Activated gamma-delta T cell treated with Interleukin-2 at 50 U/mL for 16 hours (primary cell): ENCODE results near the gene AMZ1.
"Not testable (repeated sequence)": the region's sequence is repeated elsewhere in the genome, so short reads cannot be mapped to it uniquely, and the experiment has no call there.

Experiments
- DNase-seq: peaks from one replicate; pipeline ENCODE4 v3.0.0-alpha.2; 2020

The AMZ1 gene

DNA sequence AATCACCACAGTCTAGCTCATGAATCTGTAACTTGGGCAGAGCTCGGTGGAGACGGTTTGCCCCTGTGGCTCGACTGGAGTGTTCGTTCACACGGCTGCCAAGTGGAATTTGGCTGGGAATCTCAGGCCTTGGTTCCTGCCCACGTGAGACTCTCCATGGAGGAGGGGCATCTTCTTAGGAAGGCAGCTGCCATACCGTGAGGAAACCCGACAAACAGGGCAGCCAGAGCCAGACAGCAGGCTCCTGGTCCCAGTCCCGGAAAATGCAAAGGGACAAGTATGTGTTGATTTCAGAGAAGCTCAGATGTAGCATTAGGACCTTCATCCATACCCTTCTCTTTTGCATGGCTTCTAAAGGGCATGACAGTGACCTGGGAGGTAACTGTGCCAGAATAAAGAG is 26.6 kb downstream of the AMZ1 start:
- no peak for DNase-seq

DNA sequence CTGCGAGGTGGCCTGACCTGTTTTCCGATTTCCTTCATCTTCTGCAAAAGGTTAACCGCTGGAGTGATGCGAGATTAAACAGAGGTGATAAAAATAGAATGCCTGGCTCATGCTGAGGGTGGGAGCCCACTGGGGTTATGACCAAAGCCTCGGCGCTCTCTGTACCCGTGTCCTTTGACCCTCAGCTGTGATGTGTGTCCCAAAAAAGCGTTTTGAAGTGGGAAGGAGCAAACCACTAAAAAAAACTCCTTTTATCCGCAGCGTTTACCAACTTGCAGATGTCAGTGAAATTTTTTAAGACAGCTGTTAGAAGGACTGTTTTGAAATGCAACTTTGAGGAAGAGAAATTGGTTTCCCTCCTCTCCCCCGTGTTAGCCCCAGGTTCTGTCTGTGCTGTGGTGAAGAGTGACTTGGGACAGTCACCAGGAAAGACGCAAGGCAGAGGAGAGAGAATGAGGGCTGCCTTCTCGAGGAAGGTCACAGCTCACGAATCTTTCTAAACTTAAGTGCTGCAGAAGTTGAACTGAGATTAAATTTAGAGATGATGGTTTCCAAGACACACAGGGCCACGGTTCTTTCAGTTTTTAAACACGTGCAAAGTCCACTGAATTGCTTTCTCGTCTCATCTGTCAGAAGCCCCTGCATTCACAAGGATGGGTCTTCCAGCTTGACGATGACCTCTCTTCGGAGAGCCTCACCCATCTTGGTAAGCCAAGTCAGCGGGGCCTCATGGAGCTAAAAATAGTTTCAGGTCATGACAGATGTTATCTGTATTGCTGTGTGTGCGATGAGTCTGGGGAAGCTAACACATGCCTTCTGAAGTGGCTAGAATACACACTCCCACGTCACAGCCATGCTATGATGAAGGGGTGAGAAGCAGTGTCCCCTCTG is 27.6 kb downstream of the AMZ1 start:
- DNase-seq = peak; percentile 43

DNA sequence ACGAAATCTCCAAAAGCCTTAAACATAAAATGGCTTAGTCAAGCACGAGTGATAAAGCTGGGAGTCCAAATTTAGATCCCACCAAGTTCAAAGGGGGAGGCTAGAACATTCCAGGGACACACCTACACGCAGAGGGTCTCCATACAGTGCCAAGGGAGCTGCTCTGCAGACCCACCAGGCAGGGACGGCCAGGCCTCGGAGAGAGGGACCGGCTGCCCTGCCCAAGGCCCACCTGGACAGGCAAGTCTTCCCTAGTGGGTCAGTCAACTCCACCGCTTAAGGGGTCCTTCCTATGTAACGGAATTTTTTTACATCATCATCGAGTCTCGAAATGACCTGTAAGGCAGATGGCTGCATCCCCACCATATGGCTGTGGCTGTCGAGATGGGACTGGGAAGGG is 28.5 kb downstream of the AMZ1 start:
- no peak for DNase-seq

GRCh38 chr7:2716906-2717292 is 28.9 kb downstream of the AMZ1 start:
- no peak for DNase-seq

GRCh38 chr7:2717293-2718261 is 29.6 kb downstream of the AMZ1 start:
- DNase-seq = no peak

DNA sequence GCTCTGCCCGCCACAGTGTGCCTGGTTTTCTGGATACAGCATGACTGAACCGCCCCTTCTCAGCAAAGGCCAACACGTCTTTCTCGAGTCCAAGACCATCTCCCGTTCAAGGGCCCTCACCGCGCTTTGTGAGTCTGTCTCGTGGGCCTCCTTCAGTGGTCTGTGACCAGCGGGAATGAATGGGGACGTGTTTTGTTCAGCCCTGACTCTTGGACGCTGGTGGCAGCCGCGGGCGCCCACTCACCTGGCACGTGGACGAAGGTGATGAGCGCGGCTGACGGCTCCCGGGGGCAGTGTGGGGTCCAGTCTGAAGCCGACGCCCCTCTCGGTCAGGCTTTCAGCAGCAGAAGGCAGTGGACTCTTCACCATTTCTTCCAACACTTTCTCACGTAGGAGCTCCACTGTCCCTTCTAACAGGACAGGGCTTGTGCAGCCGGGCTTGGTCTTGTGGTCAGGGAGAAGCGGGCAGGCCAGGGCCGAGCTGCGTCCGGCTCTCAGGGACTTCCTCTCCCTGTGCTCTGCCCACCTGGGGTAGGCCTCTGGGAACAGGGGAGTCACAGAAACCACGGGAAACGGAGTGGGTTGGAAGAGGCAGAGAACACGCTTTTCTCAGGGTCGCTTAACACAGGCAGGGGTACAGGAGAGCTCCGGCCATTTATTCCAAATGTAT is 30.4 kb downstream of the AMZ1 start:
- DNase-seq = no peak

- DNase-seq = peak; percentile 69
Observed at GRCh38 chr7:2719007-2719406, 31.0 kb downstream of the AMZ1 start.

GRCh38 chr7:2720024-2720423 is 32.0 kb downstream of the AMZ1 start:
- no peak for DNase-seq

DNA sequence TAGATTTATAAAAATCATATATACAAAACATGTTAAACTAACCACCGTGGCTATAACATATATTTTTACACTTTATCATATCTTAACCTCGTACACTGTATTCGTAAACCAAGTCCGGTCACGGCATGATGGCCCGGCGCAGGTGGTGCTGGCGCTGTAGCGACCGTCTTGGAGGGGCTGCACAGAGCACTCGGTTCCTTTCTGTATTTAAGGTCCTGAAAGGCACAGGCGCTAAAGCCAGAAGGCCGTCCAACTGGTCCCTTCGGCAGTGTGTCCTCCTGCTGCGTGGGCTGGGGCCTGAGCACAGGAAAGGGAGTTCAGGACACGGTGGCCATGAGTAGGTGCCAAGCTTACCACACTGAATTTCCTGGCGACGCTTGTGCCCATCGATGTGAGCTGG is 33.8 kb downstream of the AMZ1 start:
- DNase-seq = no peak

- no peak for DNase-seq
Observed at GRCh38 chr7:2722591-2722990, 34.6 kb downstream of the AMZ1 start.

- DNase-seq = no peak
Observed at GRCh38 chr7:2723138-2723850, 35.3 kb downstream of the AMZ1 start.

DNA sequence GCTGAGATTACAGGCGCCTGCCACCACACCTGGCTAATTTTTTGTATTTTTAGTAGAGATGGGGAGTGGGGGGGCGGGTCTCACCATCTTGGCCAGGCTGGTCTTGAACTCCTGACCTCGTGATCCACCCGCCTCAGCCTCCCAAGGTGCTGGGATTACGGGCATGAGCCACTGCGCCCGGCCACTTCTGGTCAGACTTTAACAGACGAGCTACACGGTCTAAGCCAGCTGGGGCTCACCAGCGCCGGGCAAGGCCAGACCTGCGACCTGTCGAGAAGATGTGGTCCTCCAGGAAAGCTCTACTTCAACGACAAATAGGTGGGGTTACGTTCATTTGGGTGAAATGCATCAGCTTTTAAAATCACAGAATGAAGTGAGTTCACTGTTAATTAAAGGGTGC is 36.0 kb downstream of the AMZ1 start:
- not testable (repeated sequence) for DNase-seq

- no peak for DNase-seq
Observed at GRCh38 chr7:2724453-2725177, 36.6 kb downstream of the AMZ1 start.

GRCh38 chr7:2725178-2726105 is 37.4 kb downstream of the AMZ1 start:
- DNase-seq = no peak

DNA sequence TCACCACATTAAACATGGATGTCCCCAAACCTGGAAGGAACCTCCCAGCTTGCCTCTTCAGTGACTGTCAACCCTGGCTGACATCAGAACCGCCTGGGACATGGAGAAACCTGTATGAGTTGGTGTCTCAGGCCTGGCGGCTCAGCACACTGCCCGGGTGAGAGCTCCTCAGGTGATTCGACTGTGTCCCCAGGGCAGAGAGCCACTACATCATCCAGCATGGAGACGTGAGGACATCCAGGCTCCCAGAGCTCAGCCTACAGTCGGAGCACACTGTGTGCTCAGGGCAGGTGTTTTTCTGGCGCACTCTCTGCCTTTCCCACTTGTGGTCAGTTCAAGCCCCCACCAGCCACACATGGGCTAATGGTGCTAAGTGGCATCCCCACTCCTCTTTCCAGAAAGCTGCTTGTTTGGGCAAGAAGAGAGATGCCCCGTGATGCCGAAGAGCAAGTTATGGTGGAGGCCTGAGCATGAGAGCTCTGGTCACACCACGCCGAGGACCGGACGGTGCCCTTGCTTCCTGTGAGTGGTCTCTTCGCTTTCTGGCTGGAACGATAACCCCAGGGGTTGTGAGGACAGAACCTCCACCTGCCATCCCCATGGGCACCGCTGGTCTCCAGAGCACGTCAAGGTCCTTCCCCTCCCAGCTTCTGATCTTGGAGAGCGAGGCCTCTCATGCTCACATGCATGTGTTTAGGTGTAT is 38.5 kb downstream of the AMZ1 start:
- DNase-seq = no peak

DNA sequence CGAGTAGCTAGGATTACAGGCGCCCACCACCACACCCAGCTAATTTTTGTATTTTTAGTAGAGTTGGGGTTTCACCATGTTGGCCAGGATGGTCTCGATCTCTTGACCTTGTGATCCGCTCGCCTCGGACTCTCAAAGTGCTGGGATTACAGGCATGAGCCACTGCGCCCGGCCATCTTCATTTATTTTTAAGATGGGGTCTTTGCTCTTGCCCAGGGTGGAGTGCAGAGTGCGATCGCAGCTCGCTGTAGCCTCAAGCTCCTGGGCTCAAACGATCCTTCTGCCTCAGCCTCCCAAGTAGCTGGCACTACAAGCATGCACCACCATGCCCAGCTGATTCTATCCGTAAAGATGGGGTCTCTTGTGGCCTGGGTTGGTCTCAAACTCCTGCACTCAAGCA is 39.2 kb downstream of the AMZ1 start:
- DNase-seq = not testable (repeated sequence)

DNA sequence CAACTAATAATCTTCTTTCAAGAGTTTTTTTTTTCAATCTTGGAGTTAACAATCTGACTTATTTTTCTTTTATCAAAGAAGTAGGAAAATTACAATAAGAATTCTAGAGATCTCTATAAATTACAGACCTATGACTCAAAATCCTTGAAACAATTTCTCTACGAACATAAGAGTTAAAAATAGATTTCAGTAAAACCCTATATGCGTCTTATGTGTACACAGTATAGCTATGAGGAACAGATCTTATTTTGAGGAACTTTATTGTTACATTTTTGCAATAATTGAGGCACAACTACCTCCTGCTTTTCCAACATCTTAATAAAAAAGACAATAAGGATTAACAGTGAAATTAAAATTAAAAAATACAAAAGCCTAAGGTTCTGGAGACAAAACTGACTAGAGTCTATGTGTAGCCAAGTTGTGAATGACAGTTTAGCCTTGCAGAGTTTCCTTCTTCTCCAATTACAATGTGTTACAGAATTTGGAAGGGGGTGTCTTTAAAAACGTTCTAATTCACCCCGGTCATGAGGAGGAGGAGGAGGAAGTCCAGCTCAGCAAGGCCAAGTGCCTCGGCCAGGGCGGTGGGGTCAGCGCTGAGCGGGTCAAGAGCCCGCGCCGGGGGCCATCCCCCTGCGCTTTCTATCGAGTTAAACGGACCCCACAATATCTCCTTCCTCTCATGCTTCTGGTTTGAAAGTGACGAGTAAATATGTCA is 40.5 kb downstream of the AMZ1 start:
- DNase-seq = no peak

DNA sequence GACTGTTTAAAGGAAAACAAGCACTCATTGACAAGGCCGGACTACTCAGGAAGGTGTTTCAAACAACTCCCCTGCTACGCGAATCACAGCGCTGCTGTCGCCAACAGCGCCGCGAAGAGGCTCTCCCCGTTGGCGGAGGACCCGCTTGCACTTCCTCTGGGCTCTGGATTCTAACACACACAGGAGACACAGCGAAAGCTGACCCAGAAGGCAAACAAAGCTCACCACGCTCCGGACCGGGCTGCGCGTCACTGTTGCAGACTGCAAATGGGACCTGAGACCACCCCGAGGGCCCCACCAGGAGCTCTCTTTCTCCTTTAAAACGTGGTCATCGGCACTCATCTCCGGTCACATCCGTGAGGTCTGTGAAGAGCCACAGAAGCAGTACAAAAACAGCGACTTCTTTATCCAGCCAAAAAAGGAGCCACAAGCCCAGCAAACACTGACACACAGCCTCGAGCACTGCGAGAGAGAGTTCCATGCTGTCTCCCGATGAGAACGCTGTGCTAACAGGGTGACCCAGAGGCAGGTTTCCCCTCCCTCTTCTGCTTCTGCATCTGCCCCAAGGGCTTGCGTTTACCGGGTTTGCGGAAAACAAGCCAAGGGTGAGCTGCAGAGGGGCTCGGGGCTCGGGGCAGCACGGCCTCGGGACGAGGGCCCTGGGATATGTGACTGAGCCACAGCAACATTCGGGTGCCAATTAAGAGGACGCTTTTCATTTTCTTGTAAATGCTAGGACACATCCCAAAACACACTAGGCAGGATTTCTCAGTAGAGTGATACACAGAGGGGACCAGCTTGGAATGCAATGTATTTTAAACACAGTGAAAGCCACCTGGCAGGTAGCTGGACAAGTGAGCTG is 41.3 kb downstream of the AMZ1 start:
- DNase-seq = no peak
